ENCODE measurements around the gene SMAD7. TPM values are rescaled to one million over a fixed set of nuclear protein-coding genes. Genes with fewer than 3 reads are reported as not detected.

SMAD7 gene
- total and polyA plus RNA-seq, 10 of the 15 experiments (the other 5 are each of a cell fraction or from before 2014, with no cell fraction given), result 1.3 to 22.5 (median 8.0) TPM

- RAD21 ChIA-PET (ENCODE audit: unreplicated experiment), result no interaction called here
- H3K4me1 ChIP-seq (ENCODE audit: control insufficient read depth, insufficient read depth, low read length), result no peaks in the 10 kb centered on the region
- H3K27ac ChIP-seq (ENCODE audit: control insufficient read depth, insufficient read depth), result no peak overlapping the region
- H3K4me2 ChIP-seq (ENCODE audit: control insufficient read depth, insufficient read depth), result no peak overlapping the region
- no peak overlapping the region for H3K4me3 ChIP-seq
- no peak for FAIRE-seq
- DNase-seq (ENCODE audit: low read depth, low spot score), result no peak
- in situ Hi-C loops (cut with MboI) (no loop called here), intact Hi-C loops (cut with micrococcal nuclease; ENCODE audit: unreplicated experiment) (no loop called here)
- 71% methylated on average over 3 of the region's 3 CpGs for WGBS (ENCODE audit: insufficient coverage, insufficient replicate concordance, low lambda C conversion rate, missing lambda C conversion rate)
- POLR2A ChIA-PET, result no interaction called here
- no peaks in the 10 kb centered on the region for H3K79me2 ChIP-seq (ENCODE audit: control insufficient read depth, insufficient read depth, low read length)
- no TSS peak for BruUV-seq (replicated peaks)
- H3K9ac ChIP-seq (ENCODE audit: control insufficient read depth, insufficient read depth, low read length), result no peak overlapping the region
- H3K9me3 ChIP-seq (replicated peaks; ENCODE audit: control insufficient read depth, insufficient read depth, low read length), result no peaks in the 10 kb centered on the region
- H3K27me3 ChIP-seq (replicated peaks in 1 of 2; ENCODE audit: control insufficient read depth in 2 of 2, insufficient read depth in 2 of 2, low read length in 1 of 2), result no peaks in the 10 kb centered on the region; a peak in 1 of 4 replicates
- SMC1A ChIA-PET (ENCODE audit: uncharacterized antibody, unreplicated experiment), result interaction anchor here (0.8 to 1.0 kb wide), 3 partner anchors 14 to 417 kb away, joined by 3 to 4 read pairs (median 3); no protein-coding TSS in a partner anchor
- CTCF ChIA-PET, result interaction anchor here (1.7 kb wide), 1 partner anchor 28 kb away, joined by 3 read pairs; no protein-coding TSS in a partner anchor
- H4K20me1 ChIP-seq (ENCODE audit: control insufficient read depth, insufficient read depth), result no peaks in the 10 kb centered on the region
- no peak for ATAC-seq
- no peak overlapping the region for H2AFZ ChIP-seq (ENCODE audit: control insufficient read depth, low read depth, low read length)
- H3K36me3 ChIP-seq (ENCODE audit: control insufficient read depth in 2 of 2, insufficient read depth in 2 of 2, low read length in 1 of 2), result no peaks in the 10 kb centered on the region
- TF ChIP-seq SMC3 (IDR thresholded peaks at IDR 0.05; ENCODE audit: borderline replicate concordance, low read length), result no peak
- TF ChIP-seq PKNOX1 (IDR thresholded peaks at IDR 0.05), result no peak
- no peak for TF ChIP-seq PRDM15 (CRISPR knock-in tag; IDR thresholded peaks at IDR 0.05)
- no peak for TF ChIP-seq POLR2AphosphoS5 (IDR thresholded peaks at IDR 0.05; ENCODE audit: low read length)
- TF ChIP-seq NKRF (conservative IDR thresholded peaks at IDR 0.05), result no peak
- no peak for TF ChIP-seq FOXK2 (IDR thresholded peaks at IDR 0.05)
- TF ChIP-seq IRF5 (IDR thresholded peaks at IDR 0.05; ENCODE audit: borderline replicate concordance), result no peak
- TF ChIP-seq ZNF384 (IDR thresholded peaks at IDR 0.05; ENCODE audit: borderline replicate concordance, low read depth, low read length), result no peak
- TF ChIP-seq ATF3 (IDR thresholded peaks at IDR 0.05; ENCODE audit: borderline replicate concordance, extremely low read depth, low read depth, low read length), result no peak
- TF ChIP-seq FOXM1 (IDR thresholded peaks at IDR 0.05; ENCODE audit: low read depth, low read length), result no peak
- TF ChIP-seq MYB (IDR thresholded peaks at IDR 0.05; ENCODE audit: borderline replicate concordance, low read depth, low read length), result no peak
- TF ChIP-seq RELB (IDR thresholded peaks at IDR 0.05; ENCODE audit: low read depth), result no peak
- TF ChIP-seq TARDBP (IDR thresholded peaks at IDR 0.05; ENCODE audit: borderline replicate concordance), result no peak
- TF ChIP-seq LARP7 (IDR thresholded peaks at IDR 0.05), result no peak
Measured at GRCh38 chr18:48985161-48985560, 34.4 kb upstream of the SMAD7 start.
